Body of pancreas (tissue), 4 donors: ENCODE measurements around the gene TMA7B.

Experiments used
- POLR2A ChIP-seq, 3 donors: fragments of 450-650 bp; IDR thresholded peaks; one replicate each; pipeline ENCODE4 v1.6.1; 2016; ENCODE audit warnings: antibody characterized with exemption in 3 of 3, mild to moderate bottlenecking in 2 of 3
- TF ChIP-seq, protein P1 (sequence below), 7 experiments: fragments of 450-650 bp in 4 of 7; fragments of 200-600 bp in 3 of 7; sonication (generic) in 3 of 7; IDR thresholded peaks; one replicate each; pipeline ENCODE4 v1.5.1; 2016 to 2019; ENCODE audit warnings: antibody characterized with exemption in 7 of 7

DNA sequence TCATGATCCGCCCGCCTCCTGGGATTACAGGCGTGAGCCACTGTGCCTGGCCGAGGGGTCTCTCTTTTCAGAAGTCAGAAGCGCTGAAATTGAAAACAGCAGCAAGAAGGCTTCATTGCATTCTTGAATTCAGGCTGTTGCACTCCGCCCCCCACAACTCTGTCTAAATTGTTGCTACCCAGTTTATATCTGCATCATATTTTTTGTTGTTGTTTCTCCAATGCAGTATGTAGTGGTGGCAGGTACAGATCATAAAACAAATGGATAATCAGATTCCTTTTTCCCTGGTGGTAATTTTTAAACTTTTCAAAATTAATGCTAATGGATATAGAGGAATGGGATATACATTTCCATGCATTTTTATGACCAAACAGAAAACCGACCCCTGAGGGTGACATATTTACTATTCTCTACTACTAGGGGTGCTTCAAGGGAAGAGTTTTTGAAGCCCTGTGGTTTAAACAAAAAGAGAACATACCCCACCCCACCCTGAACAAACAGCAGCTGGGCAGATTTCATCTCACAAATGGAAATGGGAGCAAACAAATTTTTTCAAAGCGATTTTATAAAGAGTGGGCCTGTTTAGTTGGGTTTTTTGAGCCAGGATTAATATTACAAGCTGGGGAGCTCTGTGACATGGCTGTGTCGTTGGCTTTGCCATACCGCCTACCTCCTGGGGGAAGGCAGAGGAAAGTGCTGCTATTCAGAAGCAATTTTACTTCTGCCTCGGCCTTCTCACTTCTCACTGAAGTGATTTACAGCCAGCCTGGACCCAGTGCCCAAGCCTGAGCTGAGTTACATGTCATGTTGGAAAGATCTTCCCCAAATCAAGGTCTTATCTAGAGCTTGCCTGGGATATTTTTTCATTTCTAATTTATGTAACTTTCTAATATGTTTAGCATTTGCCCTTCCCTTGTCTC is 16.0 kb upstream of the TMA7B start:
- TF ChIP-seq, protein P1, sequence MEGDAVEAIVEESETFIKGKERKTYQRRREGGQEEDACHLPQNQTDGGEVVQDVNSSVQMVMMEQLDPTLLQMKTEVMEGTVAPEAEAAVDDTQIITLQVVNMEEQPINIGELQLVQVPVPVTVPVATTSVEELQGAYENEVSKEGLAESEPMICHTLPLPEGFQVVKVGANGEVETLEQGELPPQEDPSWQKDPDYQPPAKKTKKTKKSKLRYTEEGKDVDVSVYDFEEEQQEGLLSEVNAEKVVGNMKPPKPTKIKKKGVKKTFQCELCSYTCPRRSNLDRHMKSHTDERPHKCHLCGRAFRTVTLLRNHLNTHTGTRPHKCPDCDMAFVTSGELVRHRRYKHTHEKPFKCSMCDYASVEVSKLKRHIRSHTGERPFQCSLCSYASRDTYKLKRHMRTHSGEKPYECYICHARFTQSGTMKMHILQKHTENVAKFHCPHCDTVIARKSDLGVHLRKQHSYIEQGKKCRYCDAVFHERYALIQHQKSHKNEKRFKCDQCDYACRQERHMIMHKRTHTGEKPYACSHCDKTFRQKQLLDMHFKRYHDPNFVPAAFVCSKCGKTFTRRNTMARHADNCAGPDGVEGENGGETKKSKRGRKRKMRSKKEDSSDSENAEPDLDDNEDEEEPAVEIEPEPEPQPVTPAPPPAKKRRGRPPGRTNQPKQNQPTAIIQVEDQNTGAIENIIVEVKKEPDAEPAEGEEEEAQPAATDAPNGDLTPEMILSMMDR (IDR thresholded peaks at IDR 0.05), result no peak
- no peak for TF ChIP-seq POLR2A (IDR thresholded peaks at IDR 0.05)
